Right ventricle myocardium superior (tissue), 1 donor: ENCODE measurements around the gene ALKBH6. TPM values are rescaled to one million over a fixed set of nuclear protein-coding genes. Genes with fewer than 3 reads are reported as not detected.
"Not testable (repeated sequence)": the region's sequence is repeated elsewhere in the genome, so short reads cannot be mapped to it uniquely, and the experiment has no call there.

Experiments
- ATAC-seq: fragments of 200-7000 bp; cut with Tn5 transposase; one replicate; pipeline ENCODE4 v1.9.1; 2020; ENCODE audit warnings: mild to moderate bottlenecking; ENCODE audit not compliant: poor library complexity
- DNase-seq: peaks from one replicate; pipeline ENCODE4 v3.0.0-alpha.2; 2020
- intact Hi-C: fragments of 100-400 bp; cut with DNase I; formaldehyde crosslinking; loops from one replicate; pipeline ENCODE4 v1.11.2; 2022
- long read RNA-seq: library from polyadenylated mRNA; unstranded; transcript quantifications from one replicate; pipeline ENCODE4 v2.0.0, GENCODE V29; 2021
- total RNA-seq: library from RNA; stranded (reverse); fragmentation: NEBNext Ultra II Directional; extraction: Animal tissue kit (Norgen Biotek cat#: 25700); gene quantifications from one replicate; pipeline ENCODE4 v1.2.1, GENCODE V29; 2021
- donor health status: DM: no; HTN: yes; CAD: no; lungs with severe emphysema.

Gene ALKBH6
- total RNA-seq = 9.4 TPM
- long read RNA-seq, transcript ALKBH6-202 (7 exons, 973 nt) = major isoform, 5 of 9 reads
- long read RNA-seq, partial matches to known transcripts = 0 of 9 reads
- long read RNA-seq, other reads (novel, unspliced or antisense) = 3 of 9 reads

GRCh38 chr19:36014012-36014924 is at the start of gene ALKBH6:
Gene ALKBH6, minus strand, starts transcription at chr19:36014213. Its CDS starts 816 bp downstream, at chr19:36013397.
- intact Hi-C loops = no loop called here
- DNase-seq (peak; percentile 100), ATAC-seq (peak; percentile 98)

GRCh38 chr19:36061367-36061766 is 47.4 kb upstream of the ALKBH6 start:
- intact Hi-C loops = loop anchor here (5.0 kb wide), 1 partner anchor 111 kb away; no protein-coding TSS in a partner anchor
- no peak for DNase-seq
- no peak for ATAC-seq

GRCh38 chr19:36060430-36060829 is 46.4 kb upstream of the ALKBH6 start:
- intact Hi-C loops = loop anchor here (5.0 kb wide), 1 partner anchor 112 kb away; no protein-coding TSS in a partner anchor
- ATAC-seq (peak; percentile 93), DNase-seq (peak; percentile 67)

GRCh38 chr19:36059180-36059910 is 45.3 kb upstream of the ALKBH6 start:
- no peak for ATAC-seq
- intact Hi-C loops = no loop called here
- no peak for DNase-seq

GRCh38 chr19:36058481-36059179 is 44.6 kb upstream of the ALKBH6 start:
- no peak for ATAC-seq
- intact Hi-C loops = no loop called here
- no peak for DNase-seq

- intact Hi-C loops = loop anchor here (2.0 kb wide), 1 partner anchor 60 kb away; the partner anchor contains the start of genes POLR2I and TBCB
- peak; percentile 89 for ATAC-seq
- DNase-seq = peak; percentile 97
These were observed 41.0 kb upstream of the ALKBH6 start, which contains the start of gene WDR62 for GRCh38 chr19:36054733-36055686. Gene WDR62, plus strand, starts transcription at chr19:36054897. Its CDS starts 75 bp downstream, at chr19:36054972.

GRCh38 chr19:36054119-36054732 is 40.2 kb upstream of the ALKBH6 start, which contains the start of gene THAP8:
Gene THAP8, minus strand, starts transcription at chr19:36054285. Its CDS starts 68 bp downstream, at chr19:36054217.
- peak; percentile 97 for ATAC-seq
- peak; percentile 100 for DNase-seq
- intact Hi-C loops = loop anchor here (2.0 kb wide), 1 partner anchor 61 kb away; the partner anchor contains the start of genes POLR2I and TBCB

GRCh38 chr19:36051637-36052036 is 37.6 kb upstream of the ALKBH6 start:
- intact Hi-C loops = no loop called here
- no peak for DNase-seq
- ATAC-seq = no peak

GRCh38 chr19:36051236-36051635 is 37.2 kb upstream of the ALKBH6 start:
- ATAC-seq (no peak), DNase-seq (no peak)
- intact Hi-C loops = no loop called here

GRCh38 chr19:36049080-36049698 is 35.2 kb upstream of the ALKBH6 start:
- DNase-seq (no peak), ATAC-seq (no peak)
- intact Hi-C loops = no loop called here

- intact Hi-C loops = no loop called here
- ATAC-seq (no peak), DNase-seq (no peak)
These were observed 33.8 kb upstream of the ALKBH6 start for GRCh38 chr19:36047835-36048234.

- DNase-seq (no peak), ATAC-seq (no peak)
- intact Hi-C loops = no loop called here
These were observed 32.5 kb upstream of the ALKBH6 start for GRCh38 chr19:36046443-36047050.

GRCh38 chr19:36043952-36044351 is 29.9 kb upstream of the ALKBH6 start:
- intact Hi-C loops = no loop called here
- DNase-seq (no peak), ATAC-seq (no peak)

- intact Hi-C loops = no loop called here
- DNase-seq (no peak), ATAC-seq (peak; percentile 48)
These were observed 27.8 kb upstream of the ALKBH6 start for GRCh38 chr19:36041831-36042230.

GRCh38 chr19:36041092-36041491 is 27.1 kb upstream of the ALKBH6 start:
- DNase-seq, ATAC-seq, intact Hi-C loops: not testable (repeated sequence)

GRCh38 chr19:36040495-36040894 is 26.5 kb upstream of the ALKBH6 start:
- ATAC-seq (no peak), DNase-seq (no peak)
- intact Hi-C loops = no loop called here
